Measurements from ENCODE around the gene ZBTB16.

ZBTB16 gene

DNA sequence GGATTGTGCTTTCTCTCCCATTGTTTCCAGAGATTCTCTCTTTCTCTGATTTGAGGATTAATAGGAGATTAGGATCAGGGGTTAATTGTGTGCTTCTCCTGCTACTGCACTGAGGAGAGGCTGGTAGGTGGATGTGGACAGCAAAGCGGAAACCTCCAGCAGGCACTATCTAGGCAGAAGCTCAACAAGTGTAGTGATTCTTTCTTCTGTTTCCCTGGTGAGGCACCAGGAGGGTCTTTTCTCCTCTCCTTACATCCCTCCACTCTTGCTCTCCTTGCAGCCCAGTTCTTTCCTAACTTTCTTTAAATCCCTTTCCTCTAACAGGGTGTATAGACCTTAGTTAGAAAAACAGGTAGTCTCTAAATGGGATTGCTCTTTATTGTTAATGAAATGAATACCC, 1.9 kb upstream of the ZBTB16 start:
- TF ChIP-seq, protein P1, sequence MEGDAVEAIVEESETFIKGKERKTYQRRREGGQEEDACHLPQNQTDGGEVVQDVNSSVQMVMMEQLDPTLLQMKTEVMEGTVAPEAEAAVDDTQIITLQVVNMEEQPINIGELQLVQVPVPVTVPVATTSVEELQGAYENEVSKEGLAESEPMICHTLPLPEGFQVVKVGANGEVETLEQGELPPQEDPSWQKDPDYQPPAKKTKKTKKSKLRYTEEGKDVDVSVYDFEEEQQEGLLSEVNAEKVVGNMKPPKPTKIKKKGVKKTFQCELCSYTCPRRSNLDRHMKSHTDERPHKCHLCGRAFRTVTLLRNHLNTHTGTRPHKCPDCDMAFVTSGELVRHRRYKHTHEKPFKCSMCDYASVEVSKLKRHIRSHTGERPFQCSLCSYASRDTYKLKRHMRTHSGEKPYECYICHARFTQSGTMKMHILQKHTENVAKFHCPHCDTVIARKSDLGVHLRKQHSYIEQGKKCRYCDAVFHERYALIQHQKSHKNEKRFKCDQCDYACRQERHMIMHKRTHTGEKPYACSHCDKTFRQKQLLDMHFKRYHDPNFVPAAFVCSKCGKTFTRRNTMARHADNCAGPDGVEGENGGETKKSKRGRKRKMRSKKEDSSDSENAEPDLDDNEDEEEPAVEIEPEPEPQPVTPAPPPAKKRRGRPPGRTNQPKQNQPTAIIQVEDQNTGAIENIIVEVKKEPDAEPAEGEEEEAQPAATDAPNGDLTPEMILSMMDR (IDR thresholded peaks at IDR 0.05; ENCODE audit: low read depth, low read length): no peak
- no peak for TF ChIP-seq MYC (IDR thresholded peaks at IDR 0.05; ENCODE audit: low read depth, low read length)
- TF ChIP-seq, protein P2, sequence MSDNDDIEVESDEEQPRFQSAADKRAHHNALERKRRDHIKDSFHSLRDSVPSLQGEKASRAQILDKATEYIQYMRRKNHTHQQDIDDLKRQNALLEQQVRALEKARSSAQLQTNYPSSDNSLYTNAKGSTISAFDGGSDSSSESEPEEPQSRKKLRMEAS (IDR thresholded peaks at IDR 0.05; ENCODE audit: low read depth, low read length): no peak
- TF ChIP-seq POLR2A (IDR thresholded peaks at IDR 0.05; ENCODE audit: extremely low read depth, insufficient read length): no peak
- no peak for DNase-seq (ENCODE audit: low read depth)
- no peak overlapping the region for H3K4me3 ChIP-seq (ENCODE audit: low read depth, low read length)

DNA sequence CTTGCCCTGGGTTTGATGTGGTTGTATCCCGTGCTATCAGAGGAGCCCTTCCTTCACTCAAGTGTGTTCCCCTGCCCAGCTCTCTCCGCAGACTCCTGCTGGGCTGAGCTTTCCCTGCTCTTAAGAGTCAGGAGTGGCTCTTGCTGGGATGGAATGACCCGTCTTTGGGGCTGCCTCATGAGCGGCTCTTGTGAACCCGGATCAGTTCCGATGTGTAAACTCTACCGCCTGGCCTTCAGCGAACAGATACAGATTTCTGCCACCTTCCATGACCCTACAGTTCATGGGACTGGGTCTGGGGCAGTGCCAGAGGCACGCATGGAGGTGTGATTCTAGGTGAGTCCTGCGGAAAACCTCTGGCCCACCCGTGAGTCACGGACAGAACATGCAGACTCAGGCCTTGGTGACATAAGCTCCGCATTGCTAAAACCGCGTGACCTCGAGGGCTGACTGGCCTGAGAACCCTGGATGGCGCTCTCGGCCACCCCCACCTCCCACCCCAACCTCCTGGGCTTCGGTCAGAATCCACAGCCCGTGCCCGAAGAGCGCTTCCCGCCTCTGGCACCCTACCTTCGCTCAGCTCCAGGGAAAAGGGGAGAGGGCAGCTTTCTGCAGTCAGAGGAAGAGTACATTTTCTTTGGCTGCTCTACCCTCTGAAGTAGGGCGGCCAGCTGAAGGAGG, 1.3 kb upstream of the ZBTB16 start:
- TF ChIP-seq MYC (IDR thresholded peaks at IDR 0.05; ENCODE audit: low read depth, low read length) (no peak), POLR2A (IDR thresholded peaks at IDR 0.05; ENCODE audit: extremely low read depth, insufficient read length) (no peak)
- TF ChIP-seq, protein P2 (IDR thresholded peaks at IDR 0.05; ENCODE audit: low read depth, low read length): no peak
- TF ChIP-seq, protein P1 (IDR thresholded peaks at IDR 0.05; ENCODE audit: low read depth, low read length): no peak
- DNase-seq (ENCODE audit: low read depth): no peak
- H3K4me3 ChIP-seq (ENCODE audit: low read depth, low read length): no peak overlapping the region

DNA sequence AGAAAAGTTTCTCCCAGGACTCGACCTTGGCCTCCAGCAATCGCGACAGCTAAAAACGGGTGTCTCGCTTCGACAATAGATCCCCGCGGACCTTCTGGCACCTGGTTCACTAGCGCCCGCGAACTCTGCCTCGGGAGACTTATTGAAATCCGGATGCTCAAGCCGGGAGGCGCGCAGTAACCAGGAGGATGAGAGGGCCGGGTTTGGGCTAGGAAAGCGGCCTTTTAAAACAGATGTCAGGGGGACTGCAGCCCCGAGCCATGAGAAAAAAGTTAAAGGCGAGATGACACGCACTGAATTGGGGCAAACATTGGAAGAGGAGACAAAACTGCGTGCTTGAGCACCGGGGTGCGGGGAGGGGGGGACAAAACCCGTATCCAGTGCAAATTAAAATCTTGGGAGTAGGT, 637 bp upstream of the ZBTB16 start:
- DNase-seq (ENCODE audit: low read depth): peak; percentile 45
- TF ChIP-seq MYC (IDR thresholded peaks at IDR 0.05; ENCODE audit: low read depth, low read length) (no peak), POLR2A (IDR thresholded peaks at IDR 0.05; ENCODE audit: extremely low read depth, insufficient read length) (no peak)
- TF ChIP-seq, protein P2 (IDR thresholded peaks at IDR 0.05; ENCODE audit: low read depth, low read length): no peak
- TF ChIP-seq, protein P1 (IDR thresholded peaks at IDR 0.05; ENCODE audit: low read depth, low read length): no peak
- peak overlapping the region; percentile 64 for H3K4me3 ChIP-seq (ENCODE audit: low read depth, low read length)

DNA sequence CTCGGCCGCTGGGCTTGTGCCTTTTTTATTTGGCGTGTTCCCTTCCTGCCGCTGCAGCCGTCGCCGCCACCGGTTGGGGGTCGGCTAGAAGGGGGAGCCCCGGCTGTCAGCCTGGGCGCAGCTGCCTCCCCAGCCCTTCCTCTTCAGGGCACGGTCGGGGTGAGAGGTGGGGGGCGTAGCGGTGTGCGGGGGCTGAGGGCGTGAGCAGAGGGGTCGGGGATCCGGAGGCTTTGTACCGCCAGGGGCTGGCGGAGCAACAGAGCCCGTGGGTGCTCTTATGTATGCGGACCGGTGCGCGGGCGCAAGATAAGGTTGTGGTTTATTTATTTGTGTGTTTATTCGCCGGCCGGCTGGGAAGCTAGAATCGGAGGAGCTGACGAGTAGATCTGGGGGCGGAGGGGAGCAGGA, 477 bp downstream of the ZBTB16 start:
- peak overlapping the region; percentile 74 for H3K4me3 ChIP-seq (ENCODE audit: low read depth, low read length)
- no peak for TF ChIP-seq POLR2A (IDR thresholded peaks at IDR 0.05; ENCODE audit: extremely low read depth, insufficient read length)
- TF ChIP-seq, protein P1 (IDR thresholded peaks at IDR 0.05; ENCODE audit: low read depth, low read length): peak; percentile 6
- no peak for TF ChIP-seq MYC (IDR thresholded peaks at IDR 0.05; ENCODE audit: low read depth, low read length)
- TF ChIP-seq, protein P2 (IDR thresholded peaks at IDR 0.05; ENCODE audit: low read depth, low read length): no peak; the same call in 1 of the 2 replicates
- peak; percentile 85 for DNase-seq (ENCODE audit: low read depth)

DNA sequence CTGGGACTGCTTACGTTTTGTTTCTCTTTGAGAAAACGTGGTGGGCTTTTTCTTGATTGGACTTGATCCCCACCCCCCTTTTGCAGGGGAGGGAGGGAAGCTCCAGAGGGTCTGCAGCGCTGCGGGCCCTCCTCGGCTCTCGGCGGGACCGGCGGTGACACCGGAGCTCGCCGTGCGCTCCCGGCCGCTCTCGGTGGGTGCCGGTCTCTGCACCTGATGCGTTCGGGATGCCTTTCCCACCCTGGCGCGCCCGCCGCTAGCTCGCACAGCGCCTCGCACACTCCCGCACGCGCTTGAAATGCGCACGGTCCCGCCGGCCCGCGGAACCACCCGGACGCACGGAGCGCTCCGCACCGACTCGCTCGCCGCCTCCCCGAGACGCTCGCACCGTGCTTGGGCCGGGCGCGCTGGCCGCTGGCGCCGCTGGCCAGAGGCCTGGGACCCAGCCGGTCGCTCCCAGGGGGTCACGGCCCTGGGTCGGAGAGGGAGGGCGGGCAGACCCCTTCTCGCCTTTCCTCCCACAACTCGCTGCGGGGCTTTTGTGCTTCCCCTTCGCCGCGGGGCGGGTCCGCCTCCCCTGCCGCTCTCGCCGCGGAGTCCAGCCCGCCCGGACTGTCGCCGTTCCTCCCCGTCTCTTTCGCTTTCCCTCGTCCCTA, 1.0 kb downstream of the ZBTB16 start:
- TF ChIP-seq, protein P1 (IDR thresholded peaks at IDR 0.05; ENCODE audit: low read depth, low read length): no peak
- TF ChIP-seq, protein P2 (IDR thresholded peaks at IDR 0.05; ENCODE audit: low read depth, low read length): no peak
- no peak for TF ChIP-seq MYC (IDR thresholded peaks at IDR 0.05; ENCODE audit: low read depth, low read length)
- no peak for TF ChIP-seq POLR2A (IDR thresholded peaks at IDR 0.05; ENCODE audit: extremely low read depth, insufficient read length)
- DNase-seq (ENCODE audit: low read depth): peak; percentile 71
- H3K4me3 ChIP-seq (ENCODE audit: low read depth, low read length): peak overlapping the region; percentile 74

Data from NB4 (cell line).